ENCODE results near the gene ATOX1.

GRCh38 chr5:151724360-151724759 is 34.1 kb downstream of the ATOX1 start:
- TF ChIP-seq ZNF274 (IDR thresholded peaks at IDR 0.05; ENCODE audit: low read depth, low read length), result no peak
- TF ChIP-seq YY1 (IDR thresholded peaks at IDR 0.05; ENCODE audit: insufficient read depth, insufficient read length), result no peak
- no peak for TF ChIP-seq SUZ12 (IDR thresholded peaks at IDR 0.05; ENCODE audit: extremely low read depth, insufficient read depth, insufficient read length)
